A673 (cell line): ENCODE results near the gene LYRM2. TPM values are rescaled to one million over a fixed set of nuclear protein-coding genes. Genes with fewer than 3 reads are reported as not detected.

ENCODE experiments used
- BruUV-seq: library from RNA; stranded (reverse); fragments of 400-500 nt; replicated peaks from 2 replicates; lab custom pipeline; 2021; lab: Mats Ljungman, UMichigan
- CTCF ChIA-PET: fragments of 300-600 bp; sonication (Branson Sonifier 250); formaldehyde crosslinking; loops from one replicate; lab custom pipeline; 2022; ENCODE audit warnings: antibody characterized with exemption; lab: Charles Lee
- POLR2A ChIA-PET: fragments of 300-600 bp; sonication (Branson Sonifier 250); formaldehyde crosslinking; loops from one replicate; lab custom pipeline; 2022; ENCODE audit warnings: antibody characterized with exemption; ENCODE audit not compliant: low non-redundant PET; lab: Charles Lee
- DNase-seq: peaks from one replicate; pipeline ENCODE4 v3.0.0-alpha.2; 2015; ENCODE audit warnings: low spot score
- H3K27ac ChIP-seq: fragments of 200-600 bp; sonication (generic); 2 replicates; pipeline ENCODE4 v1.5.1; 2016; ENCODE audit warnings: mixed run types, low read depth, mild to moderate bottlenecking, mixed read lengths, antibody characterized with exemption, low read length; ENCODE audit not compliant: poor library complexity, severe bottlenecking
- H3K27me3 ChIP-seq: fragments of 200-600 bp; sonication (generic); replicated peaks from 2 replicates; pipeline ENCODE4 v1.6.1; 2017; ENCODE audit warnings: mixed run types, low read depth, mild to moderate bottlenecking, mixed read lengths, antibody characterized with exemption, low read length; ENCODE audit not compliant: insufficient read depth, poor library complexity
- H3K36me3 ChIP-seq: fragments of 200-600 bp; sonication (generic); 2 replicates; pipeline ENCODE4 v1.6.1; 2016; ENCODE audit warnings: mixed run types, mild to moderate bottlenecking, mixed read lengths, antibody characterized with exemption, low read length; ENCODE audit not compliant: insufficient read depth, poor library complexity, severe bottlenecking
- H3K4me1 ChIP-seq: fragments of 200-600 bp; sonication (generic); 2 replicates; pipeline ENCODE4 v1.6.1; 2017; ENCODE audit warnings: mixed run types, mild to moderate bottlenecking, mixed read lengths, antibody characterized with exemption, low read length; ENCODE audit not compliant: insufficient read depth, poor library complexity, severe bottlenecking
- H3K4me3 ChIP-seq: fragments of 200-600 bp; sonication (generic); 2 replicates; pipeline ENCODE4 v1.5.1; 2016; ENCODE audit warnings: low read depth, mixed run types, mild to moderate bottlenecking, mixed read lengths, low read length; ENCODE audit not compliant: poor library complexity, severe bottlenecking
- H3K9me3 ChIP-seq: fragments of 200-600 bp; sonication (generic); 2 replicates; pipeline ENCODE4 v1.6.1; 2016; ENCODE audit warnings: mixed run types, low read depth, mild to moderate bottlenecking, mixed read lengths, antibody characterized with exemption, low read length; ENCODE audit not compliant: poor library complexity, severe bottlenecking
- CTCF ChIP-seq: fragments of 300-800, 200-600 bp; sonication (generic); conservative IDR thresholded peaks from 2 replicates; pipeline ENCODE4 v1.5.1; 2017; ENCODE audit warnings: low read depth, mild to moderate bottlenecking, antibody characterized with exemption, low read length, moderate library complexity, mixed read lengths
- EZH2 ChIP-seq: fragments of 200-600 bp; sonication (generic); IDR thresholded peaks from 2 replicates; pipeline ENCODE4 v1.6.1; 2017; ENCODE audit warnings: borderline replicate concordance, low read depth, mild to moderate bottlenecking, mixed read lengths, antibody characterized with exemption, low read length; ENCODE audit not compliant: poor library complexity, severe bottlenecking
- intact Hi-C: fragments of 100-400 bp; cut with micrococcal nuclease; formaldehyde crosslinking; loops from one replicate; pipeline ENCODE4 v1.10.0; 2022; ENCODE audit not compliant: unreplicated experiment
- total RNA-seq: library from RNA; stranded (reverse); gene quantifications from 2 replicates; pipeline ENCODE4 v1.2.3, GENCODE V29; 2021

Gene LYRM2
- total RNA-seq, 1 experiment from 2014 or later, result 68.2 TPM

DNA sequence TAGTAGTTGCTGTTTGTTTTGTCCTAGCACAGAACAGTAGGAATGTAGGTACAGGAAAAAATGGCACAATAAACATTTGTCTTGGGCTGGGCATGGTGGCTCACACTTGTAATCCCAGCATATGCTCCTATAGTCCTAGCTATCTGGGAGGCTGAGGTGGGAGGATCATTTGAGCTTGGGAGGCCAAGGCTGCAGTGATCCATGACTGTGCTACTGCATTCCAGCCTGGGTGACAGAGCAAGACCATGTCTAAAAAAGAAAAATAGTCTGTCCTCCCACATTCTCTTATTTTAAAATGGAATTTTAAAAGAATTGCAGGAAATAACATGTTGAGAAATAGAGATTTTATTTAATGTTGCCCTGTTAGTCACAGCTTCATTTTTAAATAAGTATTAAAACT, 117.8 kb downstream of the LYRM2 start:
- H3K27me3 ChIP-seq, result no peaks in the 10 kb centered on the region
- no peak for DNase-seq
- no peak overlapping the region for H3K4me3 ChIP-seq
- no peaks in the 10 kb centered on the region for H3K4me1 ChIP-seq
- no peak for TF ChIP-seq CTCF
- no peak for TF ChIP-seq EZH2
- no peaks in the 10 kb centered on the region for H3K36me3 ChIP-seq
- CTCF ChIA-PET, result no interaction called here
- intact Hi-C loops, result no loop called here
- H3K27ac ChIP-seq, result no peak overlapping the region
- no peaks in the 10 kb centered on the region for H3K9me3 ChIP-seq
- POLR2A ChIA-PET, result no interaction called here
- BruUV-seq, result no TSS peak

DNA sequence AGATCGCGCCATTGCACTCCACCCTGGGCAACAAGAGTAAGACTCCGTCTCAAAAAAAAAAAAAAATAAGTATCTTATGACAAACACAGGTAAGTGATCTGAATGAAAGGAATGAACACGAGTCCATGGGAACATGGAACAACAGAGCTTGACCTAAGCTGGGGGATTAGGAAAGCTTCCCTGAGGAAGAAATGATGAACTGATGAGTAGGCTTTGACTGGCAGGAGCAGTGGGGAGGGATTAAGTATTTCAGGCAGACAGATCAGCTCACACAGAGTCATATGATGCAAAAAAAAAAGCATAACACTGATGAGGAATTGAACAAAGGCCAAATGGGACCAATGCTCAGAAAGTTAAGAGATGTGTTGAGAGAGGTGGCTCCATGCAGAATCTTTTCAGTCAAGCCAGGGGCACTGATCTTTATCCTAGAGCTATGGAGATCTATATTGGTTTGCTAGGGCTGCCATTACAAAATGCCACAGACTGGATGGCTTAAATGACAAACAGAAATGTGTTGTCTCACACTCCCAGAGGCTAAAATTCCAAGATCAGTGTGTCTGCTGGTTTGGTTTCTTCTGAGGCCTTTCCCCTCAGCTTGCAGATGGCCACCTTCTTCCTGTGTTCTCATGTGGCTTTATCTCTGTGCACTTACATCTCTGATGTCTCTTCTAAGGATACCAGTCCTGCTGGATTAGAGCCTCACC, 120.0 kb downstream of the LYRM2 start:
- TF ChIP-seq EZH2, result no peak
- TF ChIP-seq CTCF, result no peak

More for the DNA sequence above, 120.0 kb downstream of the LYRM2 start:
- DNase-seq, result no peak
- BruUV-seq, result no TSS peak
- intact Hi-C loops, result no loop called here
- H3K36me3 ChIP-seq, result no peaks in the 10 kb centered on the region
- POLR2A ChIA-PET, result no interaction called here
- no peaks in the 10 kb centered on the region for H3K4me1 ChIP-seq
- no peaks in the 10 kb centered on the region for H3K9me3 ChIP-seq
- no peak overlapping the region for H3K4me3 ChIP-seq
- no peaks in the 10 kb centered on the region for H3K27me3 ChIP-seq
- CTCF ChIA-PET, result no interaction called here
- no peak overlapping the region for H3K27ac ChIP-seq

Other genes starting within 250 kb of the LYRM2 start
- 9.5 and 10.6 TPM in 2 replicates for gene RRAGD, start 226.5 kb downstream of the LYRM2 start, total RNA-seq
- 25.4 and 36.4 TPM in 2 replicates for gene ANKRD6, start 205.6 kb downstream of the LYRM2 start, total RNA-seq
- gene MDN1, start 181.0 kb upstream of the LYRM2 start, total RNA-seq, result 61.2 and 64.4 TPM in 2 replicates
- gene CASP8AP2, start 191.1 kb upstream of the LYRM2 start, total RNA-seq, result 38.2 and 42.4 TPM in 2 replicates